T-helper 1 cell treated with Interleukin-12 subunit alpha and Interleukin-12 subunit beta and Interleukin-4 antibody, amounts not matched to agents 30 μg/mL and 1 μg/mL, for 36 hours (primary cell): ENCODE measurements around the gene CSTA.
"Not testable (repeated sequence)": the region's sequence is repeated elsewhere in the genome, so short reads cannot be mapped to it uniquely, and the experiment has no call there.

Experiments
- H3K27ac Mint-ChIP-seq: one replicate; pipeline ENCODE4 v1.8.0; 2021; ENCODE audit warnings: mild to moderate bottlenecking, mixed read lengths
- H3K27me3 Mint-ChIP-seq: one replicate; pipeline ENCODE4 v1.8.0; 2021; ENCODE audit warnings: low read depth, mixed read lengths
- H3K36me3 Mint-ChIP-seq: one replicate; pipeline ENCODE4 v1.8.0; 2021; ENCODE audit warnings: low read depth, mixed read lengths
- H3K4me1 Mint-ChIP-seq: one replicate; pipeline ENCODE4 v1.8.0; 2021; ENCODE audit warnings: low read depth, mixed read lengths
- H3K4me3 Mint-ChIP-seq: one replicate; pipeline ENCODE4 v1.8.0; 2021; ENCODE audit warnings: mild to moderate bottlenecking, moderate library complexity, mixed read lengths
- H3K9me3 Mint-ChIP-seq: one replicate; pipeline ENCODE4 v1.8.0; 2021; ENCODE audit warnings: mixed read lengths

CSTA gene

DNA sequence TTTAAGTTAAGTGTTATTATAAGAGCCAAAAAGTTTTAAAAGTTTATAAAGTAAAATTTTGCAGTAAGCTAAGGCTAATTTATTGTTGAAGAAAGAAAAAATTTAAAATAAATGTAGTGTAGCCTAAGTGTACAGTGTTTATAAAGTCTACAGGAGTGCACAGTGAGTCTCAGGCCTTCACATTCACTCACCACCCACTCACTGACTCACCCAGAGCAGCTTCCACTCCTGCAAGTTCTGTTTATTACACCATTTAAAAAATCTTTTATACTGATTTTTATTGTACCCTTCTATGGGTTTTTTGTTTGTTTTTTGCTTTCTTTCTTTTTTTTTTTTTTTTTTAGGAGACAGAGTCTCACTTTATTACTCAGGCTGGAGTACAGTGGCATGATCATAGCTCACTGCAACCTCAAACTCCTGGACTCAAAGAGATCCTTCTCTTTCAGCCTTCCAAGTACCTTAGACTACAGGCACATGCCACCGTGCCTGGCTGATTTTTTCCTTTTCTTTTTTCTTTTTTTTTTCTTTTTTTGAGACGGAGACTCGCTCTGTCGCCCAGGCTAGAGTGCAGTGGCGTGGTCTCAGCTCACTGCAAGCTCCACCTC is 25.9 kb downstream of the CSTA start:
- Mint-ChIP-seq H3K9me3 (peaks cover 8% of the 10 kb centered on the region), H3K27me3 (no peaks in the 10 kb centered on the region)

GRCh38 chr3:122351612-122352011 is 26.6 kb downstream of the CSTA start:
- H3K9me3 Mint-ChIP-seq: peaks cover 8% of the 10 kb centered on the region
- H3K4me1 Mint-ChIP-seq: no peaks in the 10 kb centered on the region
- no peak overlapping the region for H3K4me3 Mint-ChIP-seq
- no peaks in the 10 kb centered on the region for H3K36me3 Mint-ChIP-seq
- H3K27me3 Mint-ChIP-seq: no peaks in the 10 kb centered on the region
- H3K27ac Mint-ChIP-seq: no peak overlapping the region

More for the DNA sequence above, 25.9 kb downstream of the CSTA start:
- Mint-ChIP-seq H3K4me1 (no peaks in the 10 kb centered on the region), H3K27ac (no peak overlapping the region), H3K4me3 (no peak overlapping the region), H3K36me3 (no peaks in the 10 kb centered on the region)

GRCh38 chr3:122353215-122353614 is 28.2 kb downstream of the CSTA start:
- H3K4me3 Mint-ChIP-seq: no peak overlapping the region
- no peaks in the 10 kb centered on the region for H3K27me3 Mint-ChIP-seq
- peaks cover 4% of the 10 kb centered on the region for H3K36me3 Mint-ChIP-seq
- no peak overlapping the region for H3K27ac Mint-ChIP-seq
- no peaks in the 10 kb centered on the region for H3K4me1 Mint-ChIP-seq
- no peaks in the 10 kb centered on the region for H3K9me3 Mint-ChIP-seq

DNA sequence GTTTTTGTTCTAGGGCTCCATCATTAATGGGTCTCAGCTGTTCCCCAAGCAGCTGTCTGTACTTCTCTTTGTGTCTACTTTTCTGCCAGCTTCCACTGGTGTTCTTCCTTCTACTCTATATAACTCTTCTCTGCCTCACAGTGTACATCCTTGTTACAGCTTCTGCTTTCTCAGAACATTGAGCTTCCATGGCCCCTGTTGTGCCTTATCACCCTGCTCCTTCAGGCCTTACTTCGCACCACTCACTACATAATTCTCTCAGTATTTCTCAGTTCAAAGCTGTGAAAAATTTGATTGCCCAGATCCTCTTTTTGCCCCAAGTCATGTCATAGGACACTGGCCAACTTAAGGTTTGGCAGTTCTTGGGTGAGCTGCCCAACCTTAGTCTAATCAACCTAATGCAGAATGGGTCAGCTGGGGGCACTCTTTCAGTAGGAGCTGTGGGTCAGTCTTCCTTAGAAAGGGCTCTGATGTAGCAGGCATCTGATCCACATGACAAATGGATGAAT is 28.9 kb downstream of the CSTA start:
- no peak overlapping the region for H3K4me3 Mint-ChIP-seq
- H3K27me3 Mint-ChIP-seq: no peaks in the 10 kb centered on the region
- peaks cover 4% of the 10 kb centered on the region for H3K4me1 Mint-ChIP-seq
- H3K27ac Mint-ChIP-seq: no peak overlapping the region
- no peaks in the 10 kb centered on the region for H3K9me3 Mint-ChIP-seq
- H3K36me3 Mint-ChIP-seq: peaks cover 9% of the 10 kb centered on the region

DNA sequence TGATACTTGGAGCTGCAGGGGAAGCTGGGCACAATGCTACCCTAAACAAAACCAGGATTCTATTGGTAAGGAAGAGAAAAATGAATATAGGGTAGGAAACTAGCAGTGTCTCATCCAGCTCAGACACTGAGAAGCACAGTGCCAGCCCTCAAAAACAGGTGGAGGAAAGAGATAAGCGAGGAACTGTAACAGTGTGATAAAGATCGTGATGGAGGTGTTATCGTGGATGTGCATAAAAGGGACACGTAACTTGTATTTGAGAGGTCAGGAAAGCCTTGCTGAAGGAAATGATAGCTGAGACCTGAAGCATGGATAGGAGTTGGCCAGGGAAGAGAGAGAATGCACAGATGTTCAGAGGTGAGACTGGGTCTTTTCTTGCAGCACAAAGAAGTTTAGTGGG is 30.6 kb downstream of the CSTA start:
- Mint-ChIP-seq H3K4me1 (peaks cover 5% of the 10 kb centered on the region), H3K36me3 (peaks cover 13% of the 10 kb centered on the region), H3K4me3 (no peak overlapping the region), H3K9me3 (no peaks in the 10 kb centered on the region), H3K27me3 (no peaks in the 10 kb centered on the region), H3K27ac (no peak overlapping the region)

GRCh38 chr3:122356402-122356801 is 31.4 kb downstream of the CSTA start:
- Mint-ChIP-seq H3K27ac (no peak overlapping the region), H3K4me1 (peaks cover 5% of the 10 kb centered on the region), H3K27me3 (no peaks in the 10 kb centered on the region), H3K4me3 (no peak overlapping the region), H3K36me3 (peaks cover 13% of the 10 kb centered on the region), H3K9me3 (no peaks in the 10 kb centered on the region)

- Mint-ChIP-seq H3K4me1 (peaks cover 6% of the 10 kb centered on the region), H3K9me3 (no peaks in the 10 kb centered on the region), H3K27ac (no peak overlapping the region), H3K27me3 (no peaks in the 10 kb centered on the region), H3K4me3 (no peak overlapping the region), H3K36me3 (peaks cover 16% of the 10 kb centered on the region)
Measured at GRCh38 chr3:122357828-122358702, 33.0 kb downstream of the CSTA start.

DNA sequence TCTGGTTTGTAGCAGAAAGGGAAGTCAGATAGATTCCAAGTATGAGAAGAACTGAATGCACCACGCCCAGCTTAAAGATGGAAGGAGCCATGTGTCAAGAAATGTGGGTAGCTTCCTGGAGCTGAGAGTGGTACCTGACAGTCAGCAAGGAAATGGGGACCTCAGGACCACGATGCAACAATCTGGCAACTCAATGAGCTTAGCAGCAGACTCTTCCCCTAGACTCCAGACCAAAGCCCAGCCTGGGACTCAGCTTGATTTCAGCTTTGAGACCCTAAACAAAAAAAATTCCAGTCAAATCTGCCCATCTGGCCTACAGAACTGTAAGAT is 33.6 kb downstream of the CSTA start:
- H3K4me3 Mint-ChIP-seq: no peak overlapping the region
- peak overlapping the region; percentile 21 for H3K27ac Mint-ChIP-seq
- no peaks in the 10 kb centered on the region for H3K27me3 Mint-ChIP-seq
- H3K36me3 Mint-ChIP-seq: peaks cover 19% of the 10 kb centered on the region
- H3K4me1 Mint-ChIP-seq: peaks cover 12% of the 10 kb centered on the region
- no peaks in the 10 kb centered on the region for H3K9me3 Mint-ChIP-seq

DNA sequence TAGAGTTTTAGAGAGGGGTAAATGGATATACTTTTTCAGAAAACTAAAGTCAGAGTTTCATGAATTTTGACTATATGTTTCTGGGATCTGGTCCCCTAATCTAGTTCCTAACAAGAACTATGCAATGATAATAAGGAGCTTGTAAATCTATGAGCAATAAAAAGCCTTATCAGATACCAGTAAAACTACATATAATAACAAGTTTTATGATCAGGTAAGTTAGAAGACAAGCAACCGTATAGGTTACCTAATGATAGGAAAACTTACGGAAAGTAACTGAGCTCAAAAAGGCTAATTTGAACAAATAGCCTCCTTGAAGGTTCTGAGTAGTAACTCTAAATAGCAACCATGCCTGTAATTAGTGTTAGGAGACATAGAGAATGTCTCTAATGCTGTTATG is 37.0 kb downstream of the CSTA start:
- H3K9me3 Mint-ChIP-seq: no peaks in the 10 kb centered on the region
- H3K4me3 Mint-ChIP-seq: no peak overlapping the region
- H3K27ac Mint-ChIP-seq: no peak overlapping the region
- peaks cover 26% of the 10 kb centered on the region for H3K4me1 Mint-ChIP-seq
- peaks cover 34% of the 10 kb centered on the region for H3K36me3 Mint-ChIP-seq
- H3K27me3 Mint-ChIP-seq: no peaks in the 10 kb centered on the region

- Mint-ChIP-seq H3K4me3 (no peak overlapping the region), H3K36me3 (peaks cover 29% of the 10 kb centered on the region), H3K27ac (peak overlapping the region; percentile 46), H3K4me1 (peaks cover 26% of the 10 kb centered on the region), H3K27me3 (no peaks in the 10 kb centered on the region), H3K9me3 (no peaks in the 10 kb centered on the region)
Measured at GRCh38 chr3:122364490-122364889, 39.4 kb downstream of the CSTA start.

- peaks cover 29% of the 10 kb centered on the region for H3K36me3 Mint-ChIP-seq
- no peaks in the 10 kb centered on the region for H3K9me3 Mint-ChIP-seq
- peak overlapping the region; percentile 85 for H3K27ac Mint-ChIP-seq
- peaks cover 26% of the 10 kb centered on the region for H3K4me1 Mint-ChIP-seq
- H3K4me3 Mint-ChIP-seq: no peak overlapping the region
- H3K27me3 Mint-ChIP-seq: no peaks in the 10 kb centered on the region
Measured at GRCh38 chr3:122365073-122365472, 40.0 kb downstream of the CSTA start.

- Mint-ChIP-seq H3K4me1 (peaks cover 26% of the 10 kb centered on the region), H3K27ac (peak overlapping the region; percentile 85), H3K36me3 (peaks cover 26% of the 10 kb centered on the region)
- not testable (repeated sequence) for H3K9me3 Mint-ChIP-seq, H3K27me3 Mint-ChIP-seq, H3K4me3 Mint-ChIP-seq
Measured at GRCh38 chr3:122365582-122366378, 40.7 kb downstream of the CSTA start.

- Mint-ChIP-seq H3K9me3 (no peaks in the 10 kb centered on the region), H3K27ac (peak overlapping the region; percentile 67), H3K36me3 (peaks cover 30% of the 10 kb centered on the region), H3K27me3 (no peaks in the 10 kb centered on the region), H3K4me1 (peaks cover 26% of the 10 kb centered on the region), H3K4me3 (no peak overlapping the region)
Measured at GRCh38 chr3:122366379-122366749, 41.3 kb downstream of the CSTA start.

DNA sequence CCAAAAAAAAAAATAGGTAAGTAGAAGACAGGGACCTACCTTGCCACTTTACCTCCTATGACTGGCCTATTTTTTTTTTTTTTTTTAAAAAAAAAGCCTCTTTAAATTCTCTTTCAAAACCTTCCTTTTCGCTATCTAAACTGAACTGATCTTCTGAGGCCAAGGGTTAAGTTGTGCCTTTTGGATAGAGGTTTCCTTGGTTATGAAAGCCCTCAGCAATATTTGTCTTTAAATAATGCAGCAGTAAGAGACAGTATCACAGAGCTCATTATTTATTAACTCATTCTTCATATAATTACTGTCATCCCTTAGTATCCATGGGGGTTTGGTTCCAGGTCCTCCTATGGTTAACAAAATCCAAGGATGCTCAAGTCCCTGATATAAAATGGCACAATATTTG is 49.0 kb downstream of the CSTA start:
- no peaks in the 10 kb centered on the region for H3K27me3 Mint-ChIP-seq
- H3K9me3 Mint-ChIP-seq: no peaks in the 10 kb centered on the region
- peaks cover 14% of the 10 kb centered on the region for H3K4me1 Mint-ChIP-seq
- peaks cover 17% of the 10 kb centered on the region for H3K36me3 Mint-ChIP-seq
- no peak overlapping the region for H3K4me3 Mint-ChIP-seq
- H3K27ac Mint-ChIP-seq: no peak overlapping the region
